Measurements from ENCODE around the gene GABPB1.
"Not testable (repeated sequence)": the region's sequence is repeated elsewhere in the genome, so short reads cannot be mapped to it uniquely, and the experiment has no call there.

GABPB1 gene

GRCh38 chr15:50354838-50355618, at the start of gene GABPB1:
TSS of gene GABPB1 (minus strand) at chr15:50355198. CDS start at chr15:50309798, 45,400 bp downstream.
- H3K27ac ChIP-seq (ENCODE audit: low read depth, low read length), result peak within 1 kb of the TSS; percentile 99
- H3K4me3 ChIP-seq (ENCODE audit: low read depth, low read length), result peak within 1 kb of the TSS; percentile 94
- H3K4me1 ChIP-seq (ENCODE audit: control insufficient read depth, insufficient read depth, low read length), result peaks cover 13% of the 10 kb centered on the region
- H3K36me3 ChIP-seq (ENCODE audit: control insufficient read depth, insufficient read depth, low read length), result peaks cover 39% of the 10 kb centered on the region
- H3K9ac ChIP-seq (ENCODE audit: low read depth, low read length), result peak within 1 kb of the TSS; percentile 99
- no peaks in the 10 kb centered on the region for H3K27me3 ChIP-seq (ENCODE audit: control insufficient read depth, insufficient read depth, low read length)
- no peaks in the 10 kb centered on the region for H3K9me3 ChIP-seq (ENCODE audit: control insufficient read depth, insufficient read depth, low read length)

GRCh38 chr15:50391561-50391960, 36.6 kb upstream of the GABPB1 start:
- not testable (repeated sequence) for H3K4me1 ChIP-seq (ENCODE audit: control insufficient read depth, insufficient read depth, low read length); H3K9ac ChIP-seq (ENCODE audit: low read depth, low read length); H3K27me3 ChIP-seq (ENCODE audit: control insufficient read depth, insufficient read depth, low read length); H3K9me3 ChIP-seq (ENCODE audit: control insufficient read depth, insufficient read depth, low read length); H3K4me3 ChIP-seq (ENCODE audit: low read depth, low read length); H3K27ac ChIP-seq (ENCODE audit: low read depth, low read length); H3K36me3 ChIP-seq (ENCODE audit: control insufficient read depth, insufficient read depth, low read length)

GRCh38 chr15:50390554-50391264, 35.7 kb upstream of the GABPB1 start:
- Histone ChIP-seq H3K4me3 (ENCODE audit: low read depth, low read length) (no peak overlapping the region), H3K27ac (ENCODE audit: low read depth, low read length) (no peak overlapping the region), H3K9ac (ENCODE audit: low read depth, low read length) (no peak overlapping the region)

GRCh38 chr15:50382408-50382807, 27.4 kb upstream of the GABPB1 start:
- H3K27ac ChIP-seq (ENCODE audit: low read depth, low read length); H3K36me3 ChIP-seq (ENCODE audit: control insufficient read depth, insufficient read depth, low read length); H3K9ac ChIP-seq (ENCODE audit: low read depth, low read length); H3K9me3 ChIP-seq (ENCODE audit: control insufficient read depth, insufficient read depth, low read length); H3K4me1 ChIP-seq (ENCODE audit: control insufficient read depth, insufficient read depth, low read length); H3K4me3 ChIP-seq (ENCODE audit: low read depth, low read length); H3K27me3 ChIP-seq (ENCODE audit: control insufficient read depth, insufficient read depth, low read length): not testable (repeated sequence)

More at GRCh38 chr15:50390554-50391264, 35.7 kb upstream of the GABPB1 start:
- H3K36me3 ChIP-seq (ENCODE audit: control insufficient read depth, insufficient read depth, low read length), result no peaks in the 10 kb centered on the region
- H3K27me3 ChIP-seq (ENCODE audit: control insufficient read depth, insufficient read depth, low read length), result no peaks in the 10 kb centered on the region
- no peaks in the 10 kb centered on the region for H3K4me1 ChIP-seq (ENCODE audit: control insufficient read depth, insufficient read depth, low read length)
- no peaks in the 10 kb centered on the region for H3K9me3 ChIP-seq (ENCODE audit: control insufficient read depth, insufficient read depth, low read length)

- H3K27ac ChIP-seq (ENCODE audit: low read depth, low read length), result no peak overlapping the region
- H3K9me3 ChIP-seq (ENCODE audit: control insufficient read depth, insufficient read depth, low read length), result no peaks in the 10 kb centered on the region
- no peaks in the 10 kb centered on the region for H3K4me1 ChIP-seq (ENCODE audit: control insufficient read depth, insufficient read depth, low read length)
- no peaks in the 10 kb centered on the region for H3K27me3 ChIP-seq (ENCODE audit: control insufficient read depth, insufficient read depth, low read length)
- H3K4me3 ChIP-seq (ENCODE audit: low read depth, low read length), result no peak overlapping the region
- H3K36me3 ChIP-seq (ENCODE audit: control insufficient read depth, insufficient read depth, low read length), result no peaks in the 10 kb centered on the region
- no peak overlapping the region for H3K9ac ChIP-seq (ENCODE audit: low read depth, low read length)
These were observed 26.4 kb upstream of the GABPB1 start for GRCh38 chr15:50381438-50381837.

GRCh38 chr15:50380089-50380488, 25.1 kb upstream of the GABPB1 start:
- no peak overlapping the region for H3K9ac ChIP-seq (ENCODE audit: low read depth, low read length)
- H3K9me3 ChIP-seq (ENCODE audit: control insufficient read depth, insufficient read depth, low read length), result no peaks in the 10 kb centered on the region
- H3K4me3 ChIP-seq (ENCODE audit: low read depth, low read length), result no peak overlapping the region
- H3K4me1 ChIP-seq (ENCODE audit: control insufficient read depth, insufficient read depth, low read length), result no peaks in the 10 kb centered on the region
- no peaks in the 10 kb centered on the region for H3K27me3 ChIP-seq (ENCODE audit: control insufficient read depth, insufficient read depth, low read length)
- no peaks in the 10 kb centered on the region for H3K36me3 ChIP-seq (ENCODE audit: control insufficient read depth, insufficient read depth, low read length)
- H3K27ac ChIP-seq (ENCODE audit: low read depth, low read length), result no peak overlapping the region

- H3K27me3 ChIP-seq (ENCODE audit: control insufficient read depth, insufficient read depth, low read length); H3K4me1 ChIP-seq (ENCODE audit: control insufficient read depth, insufficient read depth, low read length); H3K27ac ChIP-seq (ENCODE audit: low read depth, low read length); H3K9me3 ChIP-seq (ENCODE audit: control insufficient read depth, insufficient read depth, low read length); H3K4me3 ChIP-seq (ENCODE audit: low read depth, low read length); H3K36me3 ChIP-seq (ENCODE audit: control insufficient read depth, insufficient read depth, low read length); H3K9ac ChIP-seq (ENCODE audit: low read depth, low read length): not testable (repeated sequence)
These were observed 24.4 kb upstream of the GABPB1 start for GRCh38 chr15:50379413-50379812.

- no peak overlapping the region for H3K9ac ChIP-seq (ENCODE audit: low read depth, low read length)
- no peaks in the 10 kb centered on the region for H3K9me3 ChIP-seq (ENCODE audit: control insufficient read depth, insufficient read depth, low read length)
- no peak overlapping the region for H3K27ac ChIP-seq (ENCODE audit: low read depth, low read length)
- no peaks in the 10 kb centered on the region for H3K36me3 ChIP-seq (ENCODE audit: control insufficient read depth, insufficient read depth, low read length)
- no peaks in the 10 kb centered on the region for H3K4me1 ChIP-seq (ENCODE audit: control insufficient read depth, insufficient read depth, low read length)
- no peaks in the 10 kb centered on the region for H3K27me3 ChIP-seq (ENCODE audit: control insufficient read depth, insufficient read depth, low read length)
- H3K4me3 ChIP-seq (ENCODE audit: low read depth, low read length), result no peak overlapping the region
These were observed 23.8 kb upstream of the GABPB1 start for GRCh38 chr15:50378776-50379175.

GRCh38 chr15:50377867-50378751, 23.1 kb upstream of the GABPB1 start:
- Histone ChIP-seq H3K27me3 (ENCODE audit: control insufficient read depth, insufficient read depth, low read length) (no peaks in the 10 kb centered on the region), H3K4me1 (ENCODE audit: control insufficient read depth, insufficient read depth, low read length) (no peaks in the 10 kb centered on the region), H3K9ac (ENCODE audit: low read depth, low read length) (no peak overlapping the region), H3K4me3 (ENCODE audit: low read depth, low read length) (no peak overlapping the region), H3K36me3 (ENCODE audit: control insufficient read depth, insufficient read depth, low read length) (no peaks in the 10 kb centered on the region), H3K27ac (ENCODE audit: low read depth, low read length) (no peak overlapping the region), H3K9me3 (ENCODE audit: control insufficient read depth, insufficient read depth, low read length) (no peaks in the 10 kb centered on the region)

GRCh38 chr15:50369564-50369963, 14.6 kb upstream of the GABPB1 start:
- not testable (repeated sequence) for H3K27ac ChIP-seq (ENCODE audit: low read depth, low read length); H3K9me3 ChIP-seq (ENCODE audit: control insufficient read depth, insufficient read depth, low read length); H3K4me3 ChIP-seq (ENCODE audit: low read depth, low read length)

More at GRCh38 chr15:50369564-50369963, 14.6 kb upstream of the GABPB1 start:
- not testable (repeated sequence) for H3K9ac ChIP-seq (ENCODE audit: low read depth, low read length); H3K4me1 ChIP-seq (ENCODE audit: control insufficient read depth, insufficient read depth, low read length); H3K27me3 ChIP-seq (ENCODE audit: control insufficient read depth, insufficient read depth, low read length)
- H3K36me3 ChIP-seq (ENCODE audit: control insufficient read depth, insufficient read depth, low read length), result peaks cover 40% of the 10 kb centered on the region

Measured in HUES48 (cell line).